Fibroblast of the aortic adventitia (primary cell): ENCODE results near the gene GPR62. TPM values are rescaled to one million over a fixed set of nuclear protein-coding genes. Genes with fewer than 3 reads are reported as not detected.

ENCODE experiments used
- DNase-seq: peaks from one replicate; pipeline ENCODE4 v3.0.0-alpha.2; 2010; ENCODE audit warnings: low read depth
- H3K4me3 ChIP-seq: 2 replicates; pipeline ENCODE4 v1.5.1; 2011; ENCODE audit warnings: low read depth, mild to moderate bottlenecking, control low read depth, low read length, moderate library complexity
- CTCF ChIP-seq: IDR thresholded peaks from 2 replicates; pipeline ENCODE4 v1.5.1; 2011; ENCODE audit warnings: mild to moderate bottlenecking, low read length, control low read depth, inconsistent platforms; ENCODE audit not compliant: insufficient read depth
- total RNA-seq: library from RNA; depleted of rRNA; stranded (reverse); fragments of >200 nt; gene quantifications from 2 replicates; pipeline ENCODE4 v1.2.3, GENCODE V29; 2012; ENCODE audit warnings: low replicate concordance

GPR62 gene
- total RNA-seq, 1 donor = 0.09 TPM

GRCh38 chr3:51944451-51945021 lies 10.6 kb upstream of the GPR62 start:
- DNase-seq = no peak
- no peak overlapping the region for H3K4me3 ChIP-seq
- TF ChIP-seq CTCF = no peak

GRCh38 chr3:51945031-51945840 lies 9.9 kb upstream of the GPR62 start:
- no peak for TF ChIP-seq CTCF
- DNase-seq = no peak
- no peak overlapping the region for H3K4me3 ChIP-seq

GRCh38 chr3:51945926-51946705 lies 9.1 kb upstream of the GPR62 start:
- H3K4me3 ChIP-seq = no peak overlapping the region
- no peak for DNase-seq
- TF ChIP-seq CTCF = no peak

GRCh38 chr3:51946796-51947195 lies 8.4 kb upstream of the GPR62 start:
- H3K4me3 ChIP-seq = no peak overlapping the region
- TF ChIP-seq CTCF = no peak
- DNase-seq = no peak

- TF ChIP-seq CTCF = no peak
- no peak overlapping the region for H3K4me3 ChIP-seq
- DNase-seq = no peak
These were observed 7.8 kb upstream of the GPR62 start for GRCh38 chr3:51947215-51947900.

GRCh38 chr3:51948016-51948580 lies 7.1 kb upstream of the GPR62 start:
- no peak for DNase-seq
- no peak overlapping the region for H3K4me3 ChIP-seq
- no peak for TF ChIP-seq CTCF
